HEK293 (cell line): ENCODE results near the gene SYT5.

Source experiments
- FEZF1 ChIP-seq: fragments of 450-650 bp; formaldehyde crosslinking; IDR thresholded peaks from 2 replicates; pipeline ENCODE4 v1.5.1; 2016; ENCODE audit warnings: missing biosample characterization, missing genetic modification characterization
- GLI2 ChIP-seq: fragments of 450-650 bp; formaldehyde crosslinking; IDR thresholded peaks from 2 replicates; pipeline ENCODE4; 2017; ENCODE audit warnings: missing biosample characterization, missing genetic modification characterization, low read depth, borderline replicate concordance
- KLF7 ChIP-seq: fragments of 450-650 bp; formaldehyde crosslinking; IDR thresholded peaks from 2 replicates; pipeline ENCODE4 v1.5.1; 2016; ENCODE audit warnings: missing biosample characterization, missing genetic modification characterization, borderline replicate concordance
- REST ChIP-seq: fragments of 450-650 bp; formaldehyde crosslinking; IDR thresholded peaks from 2 replicates; pipeline ENCODE4 v1.5.1; 2016; ENCODE audit warnings: missing biosample characterization, missing genetic modification characterization
- SP2 ChIP-seq: fragments of 450-650 bp; formaldehyde crosslinking; IDR thresholded peaks from 2 replicates; pipeline ENCODE4 v1.5.1; 2016; ENCODE audit warnings: missing biosample characterization, missing genetic modification characterization
- SP3 ChIP-seq: fragments of 450-650 bp; formaldehyde crosslinking; IDR thresholded peaks from 2 replicates; pipeline ENCODE4 v1.5.1; 2016; ENCODE audit warnings: missing biosample characterization, missing genetic modification characterization
- TSHZ1 ChIP-seq: fragments of 450-650 bp; formaldehyde crosslinking; IDR thresholded peaks from 2 replicates; pipeline ENCODE4 v1.5.1; 2016; ENCODE audit warnings: missing biosample characterization, missing genetic modification characterization, borderline replicate concordance
- ZBTB49 ChIP-seq: fragments of 450-650 bp; formaldehyde crosslinking; IDR thresholded peaks from 2 replicates; pipeline ENCODE4 v1.5.1; 2016; ENCODE audit warnings: missing biosample characterization, missing genetic modification characterization, low read depth
- ZBTB7A ChIP-seq: fragments of 450-650 bp; formaldehyde crosslinking; IDR thresholded peaks from 2 replicates; pipeline ENCODE4 v1.5.1; 2016; ENCODE audit warnings: low read depth, missing biosample characterization, missing genetic modification characterization
- ZNF146 ChIP-seq: fragments of 450-650 bp; formaldehyde crosslinking; IDR thresholded peaks from 2 replicates; pipeline ENCODE4 v1.5.1; 2016; ENCODE audit warnings: missing biosample characterization, missing genetic modification characterization
- ZNF18 ChIP-seq: fragments of 450-650 bp; formaldehyde crosslinking; IDR thresholded peaks from 2 replicates; pipeline ENCODE4 v1.5.1; 2016; ENCODE audit warnings: missing biosample characterization, missing genetic modification characterization
- ZNF214 ChIP-seq: fragments of 450-650 bp; formaldehyde crosslinking; IDR thresholded peaks from 2 replicates; pipeline ENCODE4 v1.5.1; 2017; ENCODE audit warnings: missing biosample characterization, mild to moderate bottlenecking, missing genetic modification characterization, borderline replicate concordance
- ZNF223 ChIP-seq: fragments of 450-650 bp; formaldehyde crosslinking; IDR thresholded peaks from 2 replicates; pipeline ENCODE4 v1.5.1; 2016; ENCODE audit warnings: missing biosample characterization, missing genetic modification characterization
- ZNF311 ChIP-seq: fragments of 450-650 bp; formaldehyde crosslinking; IDR thresholded peaks from 2 replicates; pipeline ENCODE4 v1.5.1; 2017; ENCODE audit warnings: missing biosample characterization, missing genetic modification characterization, borderline replicate concordance
- ZNF350 ChIP-seq: fragments of 450-650 bp; formaldehyde crosslinking; IDR thresholded peaks from 2 replicates; pipeline ENCODE4 v1.5.0; 2017; ENCODE audit warnings: missing biosample characterization, mild to moderate bottlenecking, missing genetic modification characterization
- ZNF398 ChIP-seq: fragments of 450-650 bp; formaldehyde crosslinking; IDR thresholded peaks from 2 replicates; pipeline ENCODE4 v1.5.1; 2017; ENCODE audit warnings: missing biosample characterization, missing genetic modification characterization
- ZNF473 ChIP-seq: fragments of 450-650 bp; formaldehyde crosslinking; IDR thresholded peaks from 2 replicates; pipeline ENCODE4 v1.5.1; 2017; ENCODE audit warnings: missing biosample characterization, missing genetic modification characterization
- ZNF747 ChIP-seq: fragments of 450-650 bp; formaldehyde crosslinking; IDR thresholded peaks from 2 replicates; pipeline ENCODE4 v1.5.1; 2016; ENCODE audit warnings: missing biosample characterization, missing genetic modification characterization
- ZNF837 ChIP-seq: fragments of 450-650 bp; formaldehyde crosslinking; IDR thresholded peaks from 2 replicates; pipeline ENCODE4 v1.5.1; 2016; ENCODE audit warnings: missing biosample characterization, missing genetic modification characterization
- ZSCAN4 ChIP-seq: fragments of 450-650 bp; formaldehyde crosslinking; IDR thresholded peaks from 2 replicates; pipeline ENCODE4 v1.5.1; 2017; ENCODE audit warnings: missing biosample characterization, missing genetic modification characterization
- TF ChIP-seq, protein P1 (sequence below): fragments of 450-650 bp; formaldehyde crosslinking; IDR thresholded peaks from 2 replicates; pipeline ENCODE4 v1.5.1; 2016; ENCODE audit warnings: missing biosample characterization, missing genetic modification characterization
- TF ChIP-seq, protein P2 (sequence below): sonication (generic); formaldehyde crosslinking; IDR thresholded peaks from 2 replicates; pipeline ENCODE4 v1.8.1; 2022; ENCODE audit warnings: mild to moderate bottlenecking, moderate library complexity, missing genetic modification reagents

The SYT5 gene

GRCh38 chr19:55178781-55179599 lies 1.1 kb downstream of the SYT5 start (continued):
- no peak; the same call in 1 of the 2 replicates for TF ChIP-seq SP2 (tag by site-specific recombination)
- no peak for TF ChIP-seq ZNF146
- TF ChIP-seq REST = no peak
- TF ChIP-seq ZNF18 = no peak
- TF ChIP-seq, protein P1, sequence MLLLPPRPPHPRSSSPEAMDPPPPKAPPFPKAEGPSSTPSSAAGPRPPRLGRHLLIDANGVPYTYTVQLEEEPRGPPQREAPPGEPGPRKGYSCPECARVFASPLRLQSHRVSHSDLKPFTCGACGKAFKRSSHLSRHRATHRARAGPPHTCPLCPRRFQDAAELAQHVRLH = peak; percentile 39; the same call in 1 of the 2 replicates
- TF ChIP-seq, protein P2, sequence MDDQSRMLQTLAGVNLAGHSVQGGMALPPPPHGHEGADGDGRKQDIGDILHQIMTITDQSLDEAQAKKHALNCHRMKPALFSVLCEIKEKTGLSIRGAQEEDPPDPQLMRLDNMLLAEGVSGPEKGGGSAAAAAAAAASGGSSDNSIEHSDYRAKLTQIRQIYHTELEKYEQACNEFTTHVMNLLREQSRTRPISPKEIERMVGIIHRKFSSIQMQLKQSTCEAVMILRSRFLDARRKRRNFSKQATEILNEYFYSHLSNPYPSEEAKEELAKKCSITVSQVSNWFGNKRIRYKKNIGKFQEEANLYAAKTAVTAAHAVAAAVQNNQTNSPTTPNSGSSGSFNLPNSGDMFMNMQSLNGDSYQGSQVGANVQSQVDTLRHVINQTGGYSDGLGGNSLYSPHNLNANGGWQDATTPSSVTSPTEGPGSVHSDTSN (CRISPR knock-in tag) = peak; percentile 66; the same call in 1 of the 2 replicates
- no peak for TF ChIP-seq ZSCAN4 (tag by site-specific recombination)
- TF ChIP-seq KLF7 (tag by site-specific recombination) = peak; percentile 73; the same call in 1 of the 2 replicates
- no peak for TF ChIP-seq ZNF223 (tag by site-specific recombination)
- peak; percentile 66 for TF ChIP-seq SP3 (tag by site-specific recombination)
- no peak for TF ChIP-seq ZNF837 (tag by site-specific recombination)
- no peak for TF ChIP-seq FEZF1 (tag by site-specific recombination)
- TF ChIP-seq ZNF398 (tag by site-specific recombination) = no peak
- no peak for TF ChIP-seq ZNF473
- no peak for TF ChIP-seq ZNF214
- no peak for TF ChIP-seq ZNF311 (tag by site-specific recombination)
- TF ChIP-seq ZBTB49 (tag by site-specific recombination) = no peak
- no peak for TF ChIP-seq ZNF747 (tag by site-specific recombination)
- no peak for TF ChIP-seq TSHZ1 (tag by site-specific recombination)
- TF ChIP-seq GLI2 = no peak
- TF ChIP-seq ZNF350 (tag by site-specific recombination) = no peak
- no peak for TF ChIP-seq ZBTB7A (tag by site-specific recombination)
